Activated CD8-positive, alpha-beta T cell treated with anti-CD3 and anti-CD28 coated beads for 36 hours (primary cell): ENCODE measurements around the gene DMRTB1. TPM values are rescaled to one million over a fixed set of nuclear protein-coding genes. Genes with fewer than 3 reads are reported as not detected.

Experiments used
- ATAC-seq: fragments of 200-7000 bp; cut with Tn5 transposase; one replicate; pipeline ENCODE4 v1.10.0; 2021; ENCODE audit warnings: mild to moderate bottlenecking, moderate library complexity
- CTCF ChIA-PET: fragments of 350-600 bp; sonication (Branson Sonifier 250); formaldehyde crosslinking; loops from one replicate; lab custom pipeline; 2021; ENCODE audit warnings: antibody characterized with exemption; lab: Charles Lee
- POLR2A ChIA-PET: fragments of 350-600 bp; sonication (Branson Sonifier 250); formaldehyde crosslinking; loops from one replicate; lab custom pipeline; 2021; ENCODE audit warnings: antibody characterized with exemption; lab: Charles Lee
- DNase-seq: peaks from one replicate; pipeline ENCODE4 v3.0.0-alpha.2; 2020
- H3K27ac Mint-ChIP-seq: one replicate; pipeline ENCODE4 v1.8.0; 2021; ENCODE audit warnings: mild to moderate bottlenecking, mixed read lengths
- H3K27me3 Mint-ChIP-seq: one replicate; pipeline ENCODE4 v1.8.0; 2021; ENCODE audit warnings: mixed read lengths
- H3K36me3 Mint-ChIP-seq: one replicate; pipeline ENCODE4 v1.8.0; 2021; ENCODE audit warnings: low read depth, mixed read lengths
- H3K4me1 Mint-ChIP-seq: one replicate; pipeline ENCODE4 v1.8.0; 2021; ENCODE audit warnings: low read depth, mixed read lengths
- H3K4me3 Mint-ChIP-seq: one replicate; pipeline ENCODE4 v1.8.0; 2021; ENCODE audit warnings: mild to moderate bottlenecking, moderate library complexity, mixed read lengths
- H3K9me3 Mint-ChIP-seq: one replicate; pipeline ENCODE4 v1.8.0; 2021; ENCODE audit warnings: mixed read lengths
- CTCF ChIP-seq: fragments of 200-600 bp; IDR thresholded peaks from one replicate; pipeline ENCODE4 v1.8.0; 2022; ENCODE audit warnings: antibody characterized with exemption, mild to moderate bottlenecking
- intact Hi-C: fragments of 100-400 bp; cut with micrococcal nuclease; formaldehyde crosslinking; loops from one replicate; pipeline ENCODE4 v1.10.0; 2022
- total RNA-seq, 2 experiments: library from RNA; stranded (reverse); gene quantifications; one replicate each; pipeline ENCODE4 v1.2.3, GENCODE V29; 2021

Gene DMRTB1
- total RNA-seq, 2 experiments from 2014 or later = not detected

- H3K4me3 Mint-ChIP-seq = no peak overlapping the region
- ChIA-PET CTCF (no interaction called here), POLR2A (no interaction called here)
- no peaks in the 10 kb centered on the region for H3K27me3 Mint-ChIP-seq
- no peaks in the 10 kb centered on the region for H3K4me1 Mint-ChIP-seq
- ATAC-seq (no peak), DNase-seq (no peak)
- H3K27ac Mint-ChIP-seq = no peak overlapping the region
- no peaks in the 10 kb centered on the region for H3K36me3 Mint-ChIP-seq
- no peaks in the 10 kb centered on the region for H3K9me3 Mint-ChIP-seq
- TF ChIP-seq CTCF = no peak
- intact Hi-C loops = no loop called here
Observed at GRCh38 chr1:53510215-53510614, 51.0 kb downstream of the DMRTB1 start.

GRCh38 chr1:53511323-53511932 is 52.2 kb downstream of the DMRTB1 start:
- DNase-seq (no peak), ATAC-seq (no peak)
- H3K4me1 Mint-ChIP-seq = no peaks in the 10 kb centered on the region
- ChIA-PET POLR2A (no interaction called here), CTCF (interaction anchor here (1.6 kb wide), 1 partner anchor 171 kb away, joined by 3 read pairs; no protein-coding TSS in a partner anchor)
- H3K36me3 Mint-ChIP-seq = no peaks in the 10 kb centered on the region
- H3K9me3 Mint-ChIP-seq = no peaks in the 10 kb centered on the region
- TF ChIP-seq CTCF = no peak
- no peaks in the 10 kb centered on the region for H3K27me3 Mint-ChIP-seq
- no peak overlapping the region for H3K4me3 Mint-ChIP-seq
- intact Hi-C loops = no loop called here
- no peak overlapping the region for H3K27ac Mint-ChIP-seq

- POLR2A ChIA-PET = no interaction called here
- ATAC-seq (no peak), DNase-seq (no peak)
- Mint-ChIP-seq H3K27me3 (no peaks in the 10 kb centered on the region), H3K27ac (no peak overlapping the region), H3K4me1 (no peaks in the 10 kb centered on the region), H3K4me3 (no peak overlapping the region), H3K9me3 (no peaks in the 10 kb centered on the region), H3K36me3 (no peaks in the 10 kb centered on the region)
- intact Hi-C loops = no loop called here
- TF ChIP-seq CTCF = no peak
- CTCF ChIA-PET = interaction anchor here (1.6 kb wide), 1 partner anchor 170 kb away, joined by 3 read pairs; no protein-coding TSS in a partner anchor
Observed at GRCh38 chr1:53511933-53512806, 53.0 kb downstream of the DMRTB1 start.

- H3K4me1 Mint-ChIP-seq = no peaks in the 10 kb centered on the region
- DNase-seq (no peak), ATAC-seq (no peak)
- H3K4me3 Mint-ChIP-seq = no peak overlapping the region
- no peak overlapping the region for H3K27ac Mint-ChIP-seq
- no peaks in the 10 kb centered on the region for H3K36me3 Mint-ChIP-seq
- TF ChIP-seq CTCF = no peak
- intact Hi-C loops = no loop called here
- H3K27me3 Mint-ChIP-seq = no peaks in the 10 kb centered on the region
- CTCF ChIA-PET = interaction anchor here (1.6 kb wide), 1 partner anchor 170 kb away, joined by 3 read pairs; no protein-coding TSS in a partner anchor
- no peaks in the 10 kb centered on the region for H3K9me3 Mint-ChIP-seq
- POLR2A ChIA-PET = no interaction called here
Observed at GRCh38 chr1:53512807-53513755, 53.9 kb downstream of the DMRTB1 start.
